Measurements from ENCODE around the gene MAP3K10.

Gene MAP3K10

DNA sequence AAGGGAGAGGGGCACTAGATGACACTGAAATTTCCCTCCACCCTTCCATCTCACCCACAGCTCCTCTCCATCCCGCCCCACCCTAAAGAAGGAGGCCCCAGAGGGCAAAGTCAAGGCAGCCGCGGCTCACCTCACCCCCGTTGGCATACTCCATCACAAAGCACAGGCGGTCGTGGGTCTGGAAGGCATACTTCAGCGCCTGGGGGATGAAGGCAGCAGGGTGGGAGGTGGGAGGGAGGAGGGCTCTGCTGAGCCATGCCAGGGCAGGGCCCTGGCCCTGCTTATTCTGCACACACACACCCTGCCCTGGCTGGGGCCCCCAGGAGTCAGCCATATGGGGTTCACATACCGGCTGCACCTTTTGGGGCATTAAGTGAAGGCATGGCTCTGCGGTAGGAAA, 47.5 kb downstream of the MAP3K10 start:
- peaks cover 24% of the 10 kb centered on the region for H3K36me3 Mint-ChIP-seq (ENCODE audit: low read depth)

DNA sequence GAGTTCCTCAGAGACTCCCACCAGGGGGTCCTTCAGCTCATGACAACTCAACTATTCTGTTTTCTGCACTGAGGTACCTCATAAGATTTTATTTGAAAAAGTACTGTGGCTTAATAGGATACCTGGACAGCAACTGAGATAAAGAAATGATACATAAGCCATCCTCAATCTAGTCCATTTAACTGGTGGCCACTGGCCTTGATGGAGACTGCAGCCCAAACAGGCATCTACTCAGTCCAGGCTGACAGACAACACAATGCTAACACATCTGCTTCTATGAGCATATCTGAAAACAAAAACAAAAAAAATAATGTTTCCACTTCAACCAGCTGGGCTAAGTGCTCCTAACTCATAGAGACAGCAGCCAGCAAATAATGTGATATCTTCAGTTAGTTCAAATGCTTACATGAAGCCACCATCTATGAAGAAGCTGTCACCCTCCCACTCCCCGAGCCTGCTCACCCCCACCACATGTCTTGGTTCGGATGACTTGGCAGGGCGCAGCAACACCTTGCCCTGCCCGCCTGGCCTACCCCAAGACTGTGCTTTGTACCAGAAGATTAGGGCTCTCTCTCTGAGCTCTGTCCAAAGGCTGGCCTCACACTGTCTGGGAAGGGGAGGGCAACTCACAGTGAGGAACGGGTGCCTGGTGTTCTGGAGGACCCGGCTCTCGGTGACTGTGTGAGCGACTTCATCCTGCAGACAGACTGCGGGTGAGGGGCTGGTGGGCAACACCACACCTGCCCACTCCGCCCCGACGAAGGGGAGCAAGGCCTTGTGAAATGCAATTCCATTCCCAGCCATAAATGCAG, 48.4 kb downstream of the MAP3K10 start:
- no peaks in the 10 kb centered on the region for H3K9me3 Mint-ChIP-seq
- no peak overlapping the region for H3K27ac Mint-ChIP-seq
- TF ChIP-seq, protein P1, sequence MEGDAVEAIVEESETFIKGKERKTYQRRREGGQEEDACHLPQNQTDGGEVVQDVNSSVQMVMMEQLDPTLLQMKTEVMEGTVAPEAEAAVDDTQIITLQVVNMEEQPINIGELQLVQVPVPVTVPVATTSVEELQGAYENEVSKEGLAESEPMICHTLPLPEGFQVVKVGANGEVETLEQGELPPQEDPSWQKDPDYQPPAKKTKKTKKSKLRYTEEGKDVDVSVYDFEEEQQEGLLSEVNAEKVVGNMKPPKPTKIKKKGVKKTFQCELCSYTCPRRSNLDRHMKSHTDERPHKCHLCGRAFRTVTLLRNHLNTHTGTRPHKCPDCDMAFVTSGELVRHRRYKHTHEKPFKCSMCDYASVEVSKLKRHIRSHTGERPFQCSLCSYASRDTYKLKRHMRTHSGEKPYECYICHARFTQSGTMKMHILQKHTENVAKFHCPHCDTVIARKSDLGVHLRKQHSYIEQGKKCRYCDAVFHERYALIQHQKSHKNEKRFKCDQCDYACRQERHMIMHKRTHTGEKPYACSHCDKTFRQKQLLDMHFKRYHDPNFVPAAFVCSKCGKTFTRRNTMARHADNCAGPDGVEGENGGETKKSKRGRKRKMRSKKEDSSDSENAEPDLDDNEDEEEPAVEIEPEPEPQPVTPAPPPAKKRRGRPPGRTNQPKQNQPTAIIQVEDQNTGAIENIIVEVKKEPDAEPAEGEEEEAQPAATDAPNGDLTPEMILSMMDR (IDR thresholded peaks at IDR 0.05; ENCODE audit: unreplicated experiment in 3 of 3), result no peak
- H3K27me3 Mint-ChIP-seq (ENCODE audit: low read depth), result no peaks in the 10 kb centered on the region
- no peak overlapping the region for H3K4me3 Mint-ChIP-seq
- H3K4me1 Mint-ChIP-seq, result peaks cover 16% of the 10 kb centered on the region
- peaks cover 24% of the 10 kb centered on the region for H3K36me3 Mint-ChIP-seq (ENCODE audit: low read depth)

More for the DNA sequence above, 47.5 kb downstream of the MAP3K10 start:
- no peaks in the 10 kb centered on the region for H3K9me3 Mint-ChIP-seq
- no peak overlapping the region for H3K4me3 Mint-ChIP-seq
- H3K4me1 Mint-ChIP-seq, result peaks cover 11% of the 10 kb centered on the region
- no peaks in the 10 kb centered on the region for H3K27me3 Mint-ChIP-seq (ENCODE audit: low read depth)
- TF ChIP-seq, protein P1 (IDR thresholded peaks at IDR 0.05; ENCODE audit: unreplicated experiment in 3 of 3), result no peak
- H3K27ac Mint-ChIP-seq, result no peak overlapping the region

DNA sequence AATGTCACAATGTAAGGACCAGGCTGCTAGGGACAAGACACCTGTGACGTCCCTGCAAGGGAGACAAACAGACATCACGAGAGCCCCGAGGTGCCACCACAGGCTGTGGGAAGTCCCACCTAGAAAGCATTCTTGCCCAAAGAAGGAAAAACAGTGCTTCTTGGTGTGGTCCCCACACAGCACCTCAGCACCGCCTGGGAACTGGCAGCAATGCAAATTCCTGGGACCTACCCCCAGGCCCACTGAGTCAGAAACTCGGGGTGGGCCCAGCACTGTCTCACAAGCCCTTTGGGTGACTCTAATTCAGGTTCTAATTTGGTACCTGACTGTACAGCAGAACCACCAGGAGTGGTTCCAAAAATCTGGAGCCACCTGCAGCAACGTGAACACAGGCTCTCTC, 49.1 kb downstream of the MAP3K10 start:
- H3K4me3 Mint-ChIP-seq, result no peak overlapping the region
- H3K4me1 Mint-ChIP-seq, result peaks cover 23% of the 10 kb centered on the region
- H3K27ac Mint-ChIP-seq, result no peak overlapping the region
- H3K36me3 Mint-ChIP-seq (ENCODE audit: low read depth), result peaks cover 24% of the 10 kb centered on the region
- H3K27me3 Mint-ChIP-seq (ENCODE audit: low read depth), result no peaks in the 10 kb centered on the region
- H3K9me3 Mint-ChIP-seq, result no peaks in the 10 kb centered on the region
- TF ChIP-seq, protein P1 (IDR thresholded peaks at IDR 0.05; ENCODE audit: unreplicated experiment in 3 of 3), result no peak

DNA sequence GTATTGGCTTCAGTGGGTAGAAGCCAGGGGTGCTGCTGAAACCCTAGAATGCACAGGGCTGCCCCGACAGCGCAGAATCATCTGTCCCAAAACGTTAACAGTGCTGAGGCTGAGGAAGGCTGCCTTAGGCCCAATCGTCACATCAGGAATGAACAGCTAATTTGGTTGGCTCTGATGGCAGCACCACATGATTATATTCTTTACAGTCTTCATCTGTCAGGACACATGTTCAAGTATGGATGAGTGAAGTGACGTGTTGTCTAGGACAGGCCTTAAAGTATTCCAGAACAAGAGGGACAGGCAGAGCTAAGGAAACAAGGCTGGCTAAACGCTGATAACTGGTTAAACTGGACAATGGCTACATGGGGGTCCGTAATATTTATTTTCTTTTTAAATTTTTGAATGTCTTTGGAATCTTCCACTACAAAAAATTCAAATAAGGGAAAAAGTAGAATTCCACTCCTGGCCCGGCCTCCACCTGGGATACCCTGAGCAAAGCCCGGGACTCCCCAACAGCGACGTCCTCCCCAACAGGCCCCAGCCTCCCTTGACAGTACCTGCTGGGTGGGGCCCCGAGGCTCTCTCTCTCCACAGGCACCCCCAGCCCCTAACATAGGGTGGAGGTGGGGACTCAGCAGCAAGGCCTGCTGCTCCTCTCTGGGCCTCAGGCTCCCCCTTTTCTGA, 50.0 kb downstream of the MAP3K10 start:
- peaks cover 25% of the 10 kb centered on the region for H3K36me3 Mint-ChIP-seq (ENCODE audit: low read depth)
- H3K4me3 Mint-ChIP-seq, result no peak overlapping the region
- peaks cover 28% of the 10 kb centered on the region for H3K4me1 Mint-ChIP-seq
- TF ChIP-seq, protein P1 (IDR thresholded peaks at IDR 0.05; ENCODE audit: unreplicated experiment in 3 of 3), result no peak
- peak overlapping the region; percentile 22 to 85 (median 66) for H3K27ac Mint-ChIP-seq
- H3K9me3 Mint-ChIP-seq, result no peaks in the 10 kb centered on the region
- H3K27me3 Mint-ChIP-seq (ENCODE audit: low read depth), result no peaks in the 10 kb centered on the region

DNA sequence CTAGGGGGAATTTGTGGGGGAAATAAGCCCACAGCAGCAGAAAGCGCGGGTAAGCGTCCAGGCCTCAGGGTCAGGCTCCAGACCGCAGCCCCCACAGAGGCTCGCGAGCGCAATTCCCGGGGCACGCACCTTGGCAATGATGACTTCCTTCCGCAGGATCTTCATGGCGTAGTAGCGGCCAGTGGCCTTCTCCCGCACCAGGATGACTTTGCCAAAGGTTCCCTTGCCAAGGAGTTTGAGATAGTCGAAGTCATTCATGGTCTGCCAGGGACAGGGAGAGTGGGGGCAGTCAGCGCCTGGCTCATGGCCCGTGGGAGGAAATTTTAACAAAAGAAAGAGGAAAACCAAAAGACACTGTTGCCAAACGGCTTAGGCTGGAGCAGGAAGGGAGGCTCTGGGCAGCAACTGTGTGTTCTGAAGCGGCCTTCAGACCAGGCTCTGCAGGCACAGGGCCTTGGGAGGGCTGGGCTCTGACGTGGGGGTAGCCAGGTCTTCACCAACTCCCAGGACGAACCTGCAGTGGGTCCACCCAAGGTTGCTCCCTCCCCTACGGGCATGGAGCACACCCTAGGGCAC, 50.7 kb downstream of the MAP3K10 start:
- Mint-ChIP-seq H3K4me3 (no peak overlapping the region), H3K27me3 (ENCODE audit: low read depth) (no peaks in the 10 kb centered on the region), H3K9me3 (no peaks in the 10 kb centered on the region), H3K4me1 (peaks cover 31% of the 10 kb centered on the region), H3K36me3 (ENCODE audit: low read depth) (peaks cover 24% of the 10 kb centered on the region), H3K27ac (peak overlapping the region; percentile 66 to 85 (median 84))
- TF ChIP-seq, protein P1 (IDR thresholded peaks at IDR 0.05; ENCODE audit: unreplicated experiment in 3 of 3), result no peak

Measured in nephron (organoid).